Stomach (tissue), 9 donors: ENCODE results near the gene ARV1. TPM values are rescaled to one million over a fixed set of nuclear protein-coding genes. Genes with fewer than 3 reads are reported as not detected.
"Not testable (repeated sequence)": the region's sequence is repeated elsewhere in the genome, so short reads cannot be mapped to it uniquely, and the experiment has no call there.

ENCODE experiments used
- DNase-seq, 2 donors: peaks; one replicate each; pipeline versions ENCODE4 v3.0.0 to v3.0.0-alpha.2; 2013 to 2019
- H3K27ac ChIP-seq, 5 donors: fragments of 200-600 bp in 4 of 5; sonication (generic) in 4 of 5; one replicate each; pipeline ENCODE4 v1.5.1; 2013 to 2019; ENCODE audit warnings: mild to moderate bottlenecking in 1 of 5, moderate library complexity in 1 of 5
- H3K27me3 ChIP-seq, 3 donors: fragments of 200-600 bp; sonication (generic); one replicate each; pipeline ENCODE4 v1.5.1; 2017 to 2019; ENCODE audit warnings: mixed run types in 1 of 3
- H3K36me3 ChIP-seq, 4 donors: fragments of 200-600 bp; sonication (generic); 1 replicate in 3 of 4; 2 replicates in 1 of 4; pipeline ENCODE4 v1.5.1; 2016 to 2019
- H3K4me1 ChIP-seq, 4 donors: fragments of 200-600 bp; sonication (generic); one replicate each; pipeline ENCODE4 v1.5.1; 2016 to 2019
- H3K4me3 ChIP-seq, 4 donors: fragments of 200-600 bp; sonication (generic) in 3 of 4; one replicate each; pipeline ENCODE4 v1.5.1; 2016 to 2019; ENCODE audit warnings: mild to moderate bottlenecking in 1 of 4
- H3K9me3 ChIP-seq, 4 donors: fragments of 200-600 bp; sonication (generic); one replicate each; pipeline ENCODE4 v1.5.1; 2016 to 2019
- CTCF ChIP-seq, 7 experiments: fragments of 450-650 bp in 4 of 7; fragments of 200-600 bp in 3 of 7; sonication (generic) in 3 of 7; IDR thresholded peaks; one replicate each; pipeline ENCODE4 v1.5.1; 2016 to 2019; ENCODE audit warnings: antibody characterized with exemption in 7 of 7, control low read depth in 2 of 7, mild to moderate bottlenecking in 1 of 7
- EP300 ChIP-seq: sonication (generic); formaldehyde crosslinking; IDR thresholded peaks from one replicate; pipeline ENCODE4 v1.6.1; 2017; ENCODE audit warnings: antibody characterized with exemption
- POLR2A ChIP-seq, 4 donors: fragments of 450-650 bp; IDR thresholded peaks; one replicate each; pipeline ENCODE4 v1.6.1; 2016; ENCODE audit warnings: antibody characterized with exemption in 4 of 4, control low read depth in 2 of 4, mild to moderate bottlenecking in 1 of 4, moderate library complexity in 1 of 4
- POLR2AphosphoS5 ChIP-seq, 3 donors: sonication (generic); formaldehyde crosslinking; IDR thresholded peaks; one replicate each; pipeline ENCODE4 v1.6.1; 2016; ENCODE audit warnings: antibody characterized with exemption in 3 of 3
- WGBS, 5 donors: extraction: QIAGEN DNeasy Blood & Tissue Kit in 3 of 5; methylation state at CpG; one replicate each; pipeline versions ENCODE4 v1.1.5 to v1.1.7; 2013 to 2018; 5-methylcytosine and 5-hydroxymethylcytosine counted together
- intact Hi-C: fragments of 100-400 bp; cut with DNase I; formaldehyde crosslinking; loops from one replicate; pipeline ENCODE4 v1.15.1; 2023; ENCODE audit warnings: low total_unique reads
- polyA plus RNA-seq, 3 donors: library from polyadenylated mRNA; stranded (reverse); fragments of 200-250 nt; gene quantifications; one replicate each; pipeline ENCODE4 v1.2.3, GENCODE V29; 2013
- total RNA-seq, 5 donors: library from RNA; depleted of rRNA; stranded (reverse); fragments of >200 nt; gene quantifications; one replicate each; pipeline versions ENCODE4 v1.1.0 to v1.2.3, GENCODE V29; 2014 to 2016
- donor health status: healthy with polysubstance abuse.
- donor health status: Bipolar disorder and iron deficiency.
- donor health status: healthy.

The ARV1 gene
- total and polyA plus RNA-seq, 8 donors: 11.0 to 38.8 (median 18.8) TPM

GRCh38 chr1:231040800-231041718, 62.2 kb downstream of the ARV1 start:
- peak in 1 of 3 donors; percentile 2 for TF ChIP-seq POLR2AphosphoS5 (IDR thresholded peaks at IDR 0.05)
- no peak for TF ChIP-seq POLR2A (IDR thresholded peaks at IDR 0.05)
- no peak for TF ChIP-seq CTCF (IDR thresholded peaks at IDR 0.05)
- TF ChIP-seq EP300: no peak

GRCh38 chr1:231041719-231042261, 62.9 kb downstream of the ARV1 start:
- WGBS, 5 donors: 76 to 85% (median 80%) methylated on average over 9 of the region's 9 CpGs
- intact Hi-C loops: no loop called here
- peaks cover 5 to 39% (median 22%) of the 10 kb centered on the region in 4 donors for H3K4me1 ChIP-seq
- H3K4me3 ChIP-seq: no peak overlapping the region
- TF ChIP-seq POLR2AphosphoS5 (IDR thresholded peaks at IDR 0.05) (no peak), POLR2A (IDR thresholded peaks at IDR 0.05) (no peak), CTCF (IDR thresholded peaks at IDR 0.05) (no peak), EP300 (no peak)
- no peak for DNase-seq
- H3K27me3 ChIP-seq: peaks cover 0 to 32% (median 0%) of the 10 kb centered on the region in 3 donors
- H3K9me3 ChIP-seq: peaks cover 0 to 11% (median 7%) of the 10 kb centered on the region in 4 donors
- H3K36me3 ChIP-seq: no peaks in the 10 kb centered on the region
- peak overlapping the region in 1 of 5 donors; percentile 75 for H3K27ac ChIP-seq

More at GRCh38 chr1:231040800-231041718, 62.2 kb downstream of the ARV1 start:
- Histone ChIP-seq H3K27ac (peak overlapping the region; percentile 2 to 83 (median 75)), H3K4me1 (peaks cover 5 to 39% (median 24%) of the 10 kb centered on the region in 4 donors), H3K9me3 (peaks cover 0 to 11% (median 7%) of the 10 kb centered on the region in 4 donors), H3K36me3 (no peaks in the 10 kb centered on the region), H3K4me3 (peak overlapping the region; percentile 80 to 92 (median 86)), H3K27me3 (peaks cover 0 to 32% (median 0%) of the 10 kb centered on the region in 3 donors)
- intact Hi-C loops: no loop called here
- peak in 1 of 2 donors; percentile 70 for DNase-seq
- 5 to 14% (median 6%) methylated on average over 19 to 37 of the region's 37 CpGs for WGBS, 5 donors

- H3K9me3 ChIP-seq: peaks cover 0 to 11% (median 7%) of the 10 kb centered on the region in 4 donors
- intact Hi-C loops: no loop called here
- peaks cover 0 to 10% (median 0%) of the 10 kb centered on the region in 3 donors for H3K27me3 ChIP-seq
- H3K27ac ChIP-seq: no peak overlapping the region
- TF ChIP-seq POLR2AphosphoS5 (IDR thresholded peaks at IDR 0.05): no peak
- TF ChIP-seq EP300: no peak
- TF ChIP-seq POLR2A (IDR thresholded peaks at IDR 0.05): no peak
- TF ChIP-seq CTCF (IDR thresholded peaks at IDR 0.05): no peak
- DNase-seq: no peak
- H3K4me1 ChIP-seq: peaks cover 6 to 27% (median 20%) of the 10 kb centered on the region in 4 donors
- 86 to 100% (median 98%) methylated on average over 1 of the region's 1 CpG for WGBS, 5 donors
- H3K4me3 ChIP-seq: no peak overlapping the region
- H3K36me3 ChIP-seq: no peaks in the 10 kb centered on the region
These were observed 65.7 kb downstream of the ARV1 start for GRCh38 chr1:231044588-231044987.

GRCh38 chr1:231045286-231045685, 66.4 kb downstream of the ARV1 start:
- Histone ChIP-seq H3K27me3 (peaks cover 0 to 7% (median 0%) of the 10 kb centered on the region in 3 donors), H3K4me1 (peaks cover 6 to 24% (median 19%) of the 10 kb centered on the region in 4 donors), H3K36me3 (no peaks in the 10 kb centered on the region), H3K27ac (no peak overlapping the region), H3K9me3 (peaks cover 0 to 11% (median 7%) of the 10 kb centered on the region in 4 donors), H3K4me3 (no peak overlapping the region)
- intact Hi-C loops: no loop called here
- TF ChIP-seq EP300 (no peak), POLR2A (IDR thresholded peaks at IDR 0.05) (no peak), POLR2AphosphoS5 (IDR thresholded peaks at IDR 0.05) (no peak), CTCF (IDR thresholded peaks at IDR 0.05) (no peak)
- no peak for DNase-seq

GRCh38 chr1:231045921-231046729, 67.2 kb downstream of the ARV1 start:
- 83 to 87% (median 84%) methylated on average over 10 of the region's 10 CpGs for WGBS, 5 donors
- Histone ChIP-seq H3K9me3 (peaks cover 0 to 11% (median 7%) of the 10 kb centered on the region in 4 donors), H3K4me1 (peaks cover 6 to 16% (median 12%) of the 10 kb centered on the region in 4 donors)
- intact Hi-C loops, H3K36me3 ChIP-seq, DNase-seq, H3K27ac ChIP-seq, H3K4me3 ChIP-seq, H3K27me3 ChIP-seq: not testable (repeated sequence)
